Immature natural killer cell (primary cell): Measurements from ENCODE around the gene HUS1B. TPM values are rescaled to one million over a fixed set of nuclear protein-coding genes. Genes with fewer than 3 reads are reported as not detected.

Experiments
- DNase-seq, 3 donors: peaks; one replicate each; pipeline ENCODE4 v3.0.0; 2022; ENCODE audit warnings: mixed read lengths in 1 of 3
- H3K27ac Mint-ChIP-seq, 6 donors: one replicate each; pipeline ENCODE4 v1.8.0; 2020; ENCODE audit warnings: mixed read lengths in 6 of 6, mild to moderate bottlenecking in 5 of 6, inconsistent platforms in 4 of 6, moderate library complexity in 3 of 6
- H3K27me3 Mint-ChIP-seq, 3 donors: one replicate each; pipeline ENCODE4 v1.8.0; 2020 to 2021; ENCODE audit warnings: low read depth in 3 of 3, mild to moderate bottlenecking in 3 of 3, mixed read lengths in 3 of 3, moderate library complexity in 3 of 3, inconsistent platforms in 1 of 3
- H3K36me3 Mint-ChIP-seq, 3 donors: one replicate each; pipeline ENCODE4 v1.8.0; 2020; ENCODE audit warnings: mixed read lengths in 3 of 3, inconsistent platforms in 2 of 3, mild to moderate bottlenecking in 2 of 3
- H3K4me1 Mint-ChIP-seq, 2 donors: one replicate each; pipeline ENCODE4 v1.8.0; 2020; ENCODE audit warnings: inconsistent platforms in 2 of 2, mild to moderate bottlenecking in 2 of 2, mixed read lengths in 2 of 2, moderate library complexity in 1 of 2
- H3K4me3 Mint-ChIP-seq, 5 donors: one replicate each; pipeline ENCODE4 v1.8.0; 2020; ENCODE audit warnings: mild to moderate bottlenecking in 5 of 5, mixed read lengths in 5 of 5, inconsistent platforms in 3 of 5, moderate library complexity in 3 of 5
- H3K9me3 Mint-ChIP-seq, 6 donors: one replicate each; pipeline ENCODE4 v1.8.0; 2020; ENCODE audit warnings: mild to moderate bottlenecking in 6 of 6, mixed read lengths in 6 of 6, inconsistent platforms in 4 of 6, moderate library complexity in 3 of 6
- polyA plus RNA-seq, 3 donors: library from polyadenylated mRNA; unstranded; fragments of 300-500 nt; fragmentation: Illumina TruSeq; gene quantifications; one replicate each; pipeline ENCODE4 v1.2.3, GENCODE V29; 2021

The HUS1B gene
- polyA plus RNA-seq, 3 donors from 2014 or later, result 0.29 to 1.7 (median 1.6) TPM

GRCh38 chr6:689223-689622 lies 32.3 kb upstream of the HUS1B start:
- Mint-ChIP-seq H3K4me3 (no peak overlapping the region), H3K27ac (no peak overlapping the region), H3K9me3 (no peaks in the 10 kb centered on the region), H3K27me3 (peaks cover 0 to 5% (median 2%) of the 10 kb centered on the region in 3 donors), H3K36me3 (no peaks in the 10 kb centered on the region), H3K4me1 (peaks cover 45 to 55% of the 10 kb centered on the region in 2 donors)
- no peak for DNase-seq

GRCh38 chr6:686497-686896 lies 29.6 kb upstream of the HUS1B start:
- Mint-ChIP-seq H3K4me3 (no peak overlapping the region), H3K4me1 (peaks cover 43 to 57% of the 10 kb centered on the region in 2 donors), H3K27ac (no peak overlapping the region), H3K36me3 (no peaks in the 10 kb centered on the region), H3K9me3 (no peaks in the 10 kb centered on the region), H3K27me3 (peaks cover 0 to 2% (median 0%) of the 10 kb centered on the region in 3 donors)
- no peak for DNase-seq

DNA sequence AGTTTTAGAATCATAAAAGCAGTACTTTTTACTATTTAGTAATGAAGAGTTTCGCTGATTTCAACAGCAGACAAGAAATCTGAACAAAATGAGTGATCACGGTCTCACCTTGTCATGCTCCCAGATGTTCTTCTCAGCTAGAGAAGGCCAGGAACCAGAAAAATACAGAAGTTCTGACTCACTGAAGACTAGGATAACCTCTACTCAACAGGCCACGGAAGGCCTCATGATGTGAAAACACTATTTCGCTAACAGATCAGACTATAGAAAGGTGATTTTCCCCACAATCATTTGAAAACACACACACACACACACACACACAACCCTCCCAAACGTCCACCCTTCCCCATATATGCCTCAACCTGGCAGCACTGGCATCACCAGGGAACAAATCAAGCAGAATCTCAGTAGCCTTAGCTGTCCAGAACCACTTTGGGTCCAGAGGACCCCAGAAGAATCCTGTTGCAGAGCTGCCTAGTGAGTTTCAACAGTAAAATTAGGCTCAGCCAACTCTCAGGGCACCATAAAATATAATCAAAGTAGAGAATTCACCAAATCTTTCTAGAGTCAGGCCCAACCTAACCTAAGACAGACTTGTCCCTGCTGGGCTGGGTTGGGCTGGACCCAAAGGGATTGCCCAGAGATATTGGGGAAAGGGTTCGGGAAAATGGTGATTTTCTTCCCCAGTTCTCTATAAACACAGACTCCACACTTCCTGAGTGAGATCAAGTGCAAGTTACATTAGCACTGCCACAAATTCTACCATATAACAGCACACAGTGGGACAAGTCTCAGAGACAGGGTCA lies 28.1 kb upstream of the HUS1B start:
- DNase-seq, result no peak
- Mint-ChIP-seq H3K4me1 (peaks cover 42 to 61% of the 10 kb centered on the region in 2 donors), H3K27ac (peak overlapping the region in 4 of 6 donors; percentile 7 to 76 (median 52)), H3K4me3 (peak overlapping the region in 4 of 5 donors; percentile 7 to 52 (median 33)), H3K36me3 (no peaks in the 10 kb centered on the region), H3K27me3 (peaks cover 0 to 2% (median 0%) of the 10 kb centered on the region in 3 donors), H3K9me3 (no peaks in the 10 kb centered on the region)

DNA sequence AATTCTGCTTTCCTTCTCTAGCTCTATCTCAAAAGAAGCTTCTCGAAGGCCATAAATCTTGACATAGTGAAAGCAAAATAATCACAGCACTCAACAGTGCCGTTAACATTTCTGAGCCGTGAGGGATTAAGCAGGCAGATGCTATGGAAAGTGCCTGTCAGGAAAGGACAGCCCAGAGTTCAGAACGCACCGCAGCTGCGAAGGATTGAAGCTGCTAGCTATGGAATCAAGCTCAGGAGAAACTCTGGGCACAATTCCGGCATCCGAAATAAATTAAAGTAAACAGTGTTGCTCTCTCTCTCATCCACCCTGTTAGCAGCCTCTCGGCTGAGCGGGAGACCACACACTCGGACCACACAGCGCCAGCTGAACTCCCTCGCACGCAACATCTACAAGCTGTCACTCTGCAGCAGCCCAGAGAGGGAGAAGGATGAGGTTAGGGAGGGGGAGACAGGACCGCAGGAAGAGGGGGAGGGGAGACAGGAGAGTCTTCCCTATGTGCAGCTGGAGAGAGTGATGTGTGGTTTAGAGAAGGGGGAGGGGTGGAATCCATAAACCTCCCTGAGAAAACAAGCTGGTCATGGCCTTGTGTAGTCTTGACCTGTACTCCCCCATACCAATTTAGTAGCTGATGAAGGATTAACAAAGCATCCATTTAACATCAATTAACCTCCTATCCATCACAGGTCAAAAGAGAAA lies 27.0 kb upstream of the HUS1B start:
- peak overlapping the region in 4 of 5 donors; percentile 26 to 72 (median 51) for H3K4me3 Mint-ChIP-seq
- H3K27ac Mint-ChIP-seq, result peak overlapping the region in 2 of 6 donors; percentile 63 to 68
- peaks cover 41 to 60% of the 10 kb centered on the region in 2 donors for H3K4me1 Mint-ChIP-seq

GRCh38 chr6:680666-681340 lies 23.9 kb upstream of the HUS1B start:
- Mint-ChIP-seq H3K27me3 (peaks cover 0 to 2% (median 0%) of the 10 kb centered on the region in 3 donors), H3K4me1 (peaks cover 43 to 72% of the 10 kb centered on the region in 2 donors), H3K27ac (no peak overlapping the region), H3K4me3 (no peak overlapping the region), H3K9me3 (no peaks in the 10 kb centered on the region), H3K36me3 (no peaks in the 10 kb centered on the region)
- no peak for DNase-seq

More for the DNA sequence above, 27.0 kb upstream of the HUS1B start:
- no peaks in the 10 kb centered on the region for H3K9me3 Mint-ChIP-seq
- DNase-seq, result no peak
- H3K27me3 Mint-ChIP-seq, result peaks cover 0 to 2% (median 0%) of the 10 kb centered on the region in 3 donors
- no peaks in the 10 kb centered on the region for H3K36me3 Mint-ChIP-seq

DNA sequence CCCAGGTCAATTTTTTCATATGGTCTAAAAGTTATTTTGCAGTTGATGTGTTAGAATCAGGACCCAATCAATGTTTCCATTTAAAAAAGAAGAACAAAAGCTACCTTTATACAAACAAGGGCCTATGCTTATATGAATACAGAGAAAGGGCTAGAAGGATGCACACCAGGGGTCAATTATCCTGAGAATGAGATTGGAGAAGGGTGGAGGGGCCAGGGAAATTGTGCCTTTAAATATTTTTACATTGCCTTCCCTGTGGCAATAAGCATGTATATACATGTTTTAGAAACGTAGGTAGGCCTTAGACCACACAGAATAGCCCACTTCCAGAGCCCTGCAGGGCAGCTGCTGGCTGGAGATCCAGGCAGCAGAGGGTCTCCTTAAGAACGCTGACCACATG lies 23.4 kb upstream of the HUS1B start:
- Mint-ChIP-seq H3K9me3 (no peaks in the 10 kb centered on the region), H3K27me3 (peaks cover 0 to 2% (median 0%) of the 10 kb centered on the region in 3 donors), H3K36me3 (no peaks in the 10 kb centered on the region), H3K4me1 (peaks cover 40 to 68% of the 10 kb centered on the region in 2 donors), H3K27ac (peak overlapping the region in 1 of 6 donors; percentile 14), H3K4me3 (no peak overlapping the region)
- DNase-seq, result no peak

DNA sequence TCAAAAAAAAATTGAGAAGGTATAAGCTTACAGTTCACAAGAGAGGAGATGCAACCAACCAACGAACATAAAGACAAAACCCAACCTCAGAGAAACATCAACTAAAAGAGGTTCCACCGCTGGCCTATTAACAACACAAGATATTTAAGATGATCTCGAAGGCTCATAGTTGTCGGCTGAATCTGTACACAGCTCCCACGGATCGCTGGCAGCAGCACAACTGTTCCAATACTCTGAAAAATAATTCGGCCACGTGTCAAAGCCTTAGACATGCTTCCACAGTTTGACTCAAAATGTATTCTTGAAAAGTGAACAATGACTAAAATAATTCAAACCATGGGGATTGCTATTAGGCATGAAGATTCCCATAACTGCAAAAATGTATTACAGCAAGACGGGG lies 22.4 kb upstream of the HUS1B start:
- Mint-ChIP-seq H3K9me3 (no peaks in the 10 kb centered on the region), H3K27me3 (peaks cover 0 to 2% (median 0%) of the 10 kb centered on the region in 3 donors), H3K27ac (peak overlapping the region in 1 of 6 donors; percentile 28), H3K36me3 (no peaks in the 10 kb centered on the region), H3K4me3 (no peak overlapping the region), H3K4me1 (peaks cover 42 to 68% of the 10 kb centered on the region in 2 donors)
- DNase-seq, result no peak

DNA sequence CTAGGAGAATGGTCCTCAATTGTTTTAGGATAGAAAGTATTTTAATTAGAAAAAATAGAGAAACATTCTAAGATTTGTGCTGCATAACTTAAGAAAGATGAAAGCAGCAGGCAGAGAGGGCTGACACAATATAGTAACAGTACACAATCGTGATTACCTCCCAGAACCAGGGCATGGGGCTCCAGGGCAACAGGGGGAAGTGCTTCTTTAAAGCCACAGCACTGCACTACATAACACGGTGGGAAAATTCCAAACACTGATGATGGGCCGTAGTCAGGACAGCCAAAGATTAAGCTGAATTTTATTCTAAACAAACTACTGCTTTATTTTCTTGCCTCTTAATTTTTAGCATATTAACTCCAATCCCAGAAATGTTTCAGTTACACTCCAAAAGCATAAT lies 21.6 kb upstream of the HUS1B start:
- no peak overlapping the region for H3K4me3 Mint-ChIP-seq
- DNase-seq, result no peak
- no peaks in the 10 kb centered on the region for H3K9me3 Mint-ChIP-seq
- H3K27ac Mint-ChIP-seq, result no peak overlapping the region
- no peaks in the 10 kb centered on the region for H3K36me3 Mint-ChIP-seq
- peaks cover 0 to 2% (median 0%) of the 10 kb centered on the region in 3 donors for H3K27me3 Mint-ChIP-seq
- peaks cover 34 to 61% of the 10 kb centered on the region in 2 donors for H3K4me1 Mint-ChIP-seq

- Mint-ChIP-seq H3K4me1 (peaks cover 31 to 55% of the 10 kb centered on the region in 2 donors), H3K36me3 (no peaks in the 10 kb centered on the region), H3K27me3 (peaks cover 0 to 2% (median 0%) of the 10 kb centered on the region in 3 donors), H3K27ac (no peak overlapping the region), H3K9me3 (no peaks in the 10 kb centered on the region), H3K4me3 (no peak overlapping the region)
- no peak for DNase-seq
Observed at GRCh38 chr6:677919-678318, 21.0 kb upstream of the HUS1B start.

GRCh38 chr6:674956-675355 lies 18.1 kb upstream of the HUS1B start:
- no peaks in the 10 kb centered on the region for H3K9me3 Mint-ChIP-seq
- H3K27ac Mint-ChIP-seq, result no peak overlapping the region
- no peak overlapping the region for H3K4me3 Mint-ChIP-seq
- H3K4me1 Mint-ChIP-seq, result peaks cover 15 to 40% of the 10 kb centered on the region in 2 donors
- no peaks in the 10 kb centered on the region for H3K27me3 Mint-ChIP-seq
- no peak for DNase-seq
- H3K36me3 Mint-ChIP-seq, result peaks cover 0 to 5% (median 0%) of the 10 kb centered on the region in 3 donors

GRCh38 chr6:674406-674805 lies 17.5 kb upstream of the HUS1B start:
- no peak overlapping the region for H3K4me3 Mint-ChIP-seq
- no peaks in the 10 kb centered on the region for H3K9me3 Mint-ChIP-seq
- peaks cover 0 to 5% (median 0%) of the 10 kb centered on the region in 3 donors for H3K36me3 Mint-ChIP-seq
- H3K27ac Mint-ChIP-seq, result no peak overlapping the region
- H3K4me1 Mint-ChIP-seq, result peaks cover 14 to 34% of the 10 kb centered on the region in 2 donors
- peaks cover 0 to 1% (median 0%) of the 10 kb centered on the region in 3 donors for H3K27me3 Mint-ChIP-seq
- DNase-seq, result no peak

- Mint-ChIP-seq H3K4me3 (no peak overlapping the region), H3K27ac (no peak overlapping the region), H3K36me3 (peaks cover 8 to 11% (median 8%) of the 10 kb centered on the region in 3 donors), H3K9me3 (no peaks in the 10 kb centered on the region), H3K27me3 (peaks cover 0 to 3% (median 1%) of the 10 kb centered on the region in 3 donors), H3K4me1 (peaks cover 41 to 55% of the 10 kb centered on the region in 2 donors)
- no peak for DNase-seq
Observed at GRCh38 chr6:667253-667927, 10.5 kb upstream of the HUS1B start.
